HepG2 (cell line): Measurements from ENCODE around the gene PPM1F. TPM values are rescaled to one million over a fixed set of nuclear protein-coding genes. Genes with fewer than 3 reads are reported as not detected.

Source experiments
- ARNTL ChIP-seq: sonication (generic); formaldehyde crosslinking; IDR thresholded peaks from 2 replicates; pipeline ENCODE4 v1.4.0; 2020; ENCODE audit warnings: mild to moderate bottlenecking, missing genetic modification reagents
- CBX1 ChIP-seq: IDR thresholded peaks from one replicate; pipeline ENCODE4 v1.6.1; 2016; ENCODE audit warnings: antibody characterized with exemption, low read depth
- DMTF1 ChIP-seq: sonication (generic); formaldehyde crosslinking; IDR thresholded peaks from 2 replicates; pipeline ENCODE4 v1.4.0; 2020; ENCODE audit warnings: mild to moderate bottlenecking, missing genetic modification reagents
- HIVEP1 ChIP-seq: sonication (generic); formaldehyde crosslinking; IDR thresholded peaks from 2 replicates; pipeline ENCODE4 v1.4.0; 2020; ENCODE audit warnings: mild to moderate bottlenecking, missing genetic modification reagents
- MBNL3 ChIP-seq: fragments of 250-450 bp; sonication (Bioruptor Pico); conservative IDR thresholded peaks from 2 replicates; pipeline ENCODE4 v1.8.0; 2022; ENCODE audit warnings: mild to moderate bottlenecking, inconsistent platforms
- NFE2 ChIP-seq: sonication (generic); formaldehyde crosslinking; IDR thresholded peaks from 2 replicates; pipeline ENCODE4 v1.4.0; 2020; ENCODE audit warnings: missing genetic modification reagents
- RBFOX2 ChIP-seq: fragments of 200-400 bp; formaldehyde crosslinking; IDR thresholded peaks from 2 replicates; pipeline ENCODE4 v1.6.1; 2017; ENCODE audit warnings: low read depth, mild to moderate bottlenecking, low read length
- RERE ChIP-seq: IDR thresholded peaks from 2 replicates; pipeline ENCODE4 v1.6.1; 2016; ENCODE audit warnings: low read depth, missing genetic modification reagents, missing compliant biosample characterization
- TEAD2 ChIP-seq: sonication (generic); formaldehyde crosslinking; IDR thresholded peaks from 2 replicates; pipeline ENCODE4 v1.9.0; 2021; ENCODE audit warnings: missing genetic modification reagents
- TRAFD1 ChIP-seq: sonication (generic); formaldehyde crosslinking; IDR thresholded peaks from 2 replicates; pipeline ENCODE4 v1.5.1; 2020; ENCODE audit warnings: missing genetic modification reagents, mild to moderate bottlenecking, borderline replicate concordance
- ZBTB1 ChIP-seq: sonication (generic); formaldehyde crosslinking; IDR thresholded peaks from 2 replicates; pipeline ENCODE4 v1.4.0; 2020; ENCODE audit warnings: missing genetic modification reagents, borderline replicate concordance
- ZFP1 ChIP-seq: IDR thresholded peaks from 2 replicates; pipeline ENCODE4 v1.6.1; 2016
- ZNF12 ChIP-seq: sonication (generic); formaldehyde crosslinking; IDR thresholded peaks from 2 replicates; pipeline ENCODE4 v1.5.0; 2020; ENCODE audit warnings: missing genetic modification reagents
- ZNF225 ChIP-seq: sonication (generic); formaldehyde crosslinking; IDR thresholded peaks from 2 replicates; pipeline ENCODE4 v1.4.0; 2020; ENCODE audit warnings: mild to moderate bottlenecking, missing genetic modification reagents
- ZNF253 ChIP-seq: sonication (generic); formaldehyde crosslinking; IDR thresholded peaks from 2 replicates; pipeline ENCODE4 v1.8.0; 2022; ENCODE audit warnings: mild to moderate bottlenecking, missing genetic modification reagents, borderline replicate concordance
- ZNF326 ChIP-seq: sonication (generic); formaldehyde crosslinking; IDR thresholded peaks from 2 replicates; pipeline ENCODE4 v1.4.0; 2020; ENCODE audit warnings: missing genetic modification reagents, borderline replicate concordance
- polyA plus RNA-seq, 8 experiments: library from polyadenylated mRNA; depleted of rRNA in 3 of 8; stranded (reverse) in 7 of 8; unstranded in 1 of 8; fragments of >200 nt; fragmentation: Illumina TruSeq in 4 of 8; extraction: Trizol in 4 of 8; gene quantifications; 2 replicates each; pipeline versions ENCODE4 v1.2.1 to v1.2.3, GENCODE V29; 2011 to 2016; ENCODE audit warnings: low read depth in 4 of 8, missing spikeins in 1 of 8, mixed read lengths in 1 of 8; ENCODE audit not compliant: insufficient read depth in 1 of 8
- total RNA-seq, 5 experiments: library from RNA; depleted of rRNA; stranded (reverse); fragments of >200 nt; fragmentation: Illumina TruSeq; extraction: Trizol; gene quantifications; 2 replicates each; pipeline ENCODE4 v1.2.3, GENCODE V29; 2016; ENCODE audit warnings: low read depth in 1 of 5
- TF ChIP-seq, protein P1 (sequence below): sonication (generic); formaldehyde crosslinking; IDR thresholded peaks from 2 replicates; pipeline ENCODE4 v1.9.0; 2021; ENCODE audit warnings: missing genetic modification reagents, borderline replicate concordance
- TF ChIP-seq, protein P2 (sequence below): sonication (generic); formaldehyde crosslinking; IDR thresholded peaks from 2 replicates; pipeline ENCODE4 v1.4.0; 2020; ENCODE audit warnings: missing genetic modification reagents; ENCODE audit errors: not compliant biosample characterization

PPM1F gene
- total and polyA plus RNA-seq, 2 of the 13 experiments (the other 11 are each of a cell fraction or from before 2014, with no cell fraction given) = 11.0 to 19.6 TPM

DNA sequence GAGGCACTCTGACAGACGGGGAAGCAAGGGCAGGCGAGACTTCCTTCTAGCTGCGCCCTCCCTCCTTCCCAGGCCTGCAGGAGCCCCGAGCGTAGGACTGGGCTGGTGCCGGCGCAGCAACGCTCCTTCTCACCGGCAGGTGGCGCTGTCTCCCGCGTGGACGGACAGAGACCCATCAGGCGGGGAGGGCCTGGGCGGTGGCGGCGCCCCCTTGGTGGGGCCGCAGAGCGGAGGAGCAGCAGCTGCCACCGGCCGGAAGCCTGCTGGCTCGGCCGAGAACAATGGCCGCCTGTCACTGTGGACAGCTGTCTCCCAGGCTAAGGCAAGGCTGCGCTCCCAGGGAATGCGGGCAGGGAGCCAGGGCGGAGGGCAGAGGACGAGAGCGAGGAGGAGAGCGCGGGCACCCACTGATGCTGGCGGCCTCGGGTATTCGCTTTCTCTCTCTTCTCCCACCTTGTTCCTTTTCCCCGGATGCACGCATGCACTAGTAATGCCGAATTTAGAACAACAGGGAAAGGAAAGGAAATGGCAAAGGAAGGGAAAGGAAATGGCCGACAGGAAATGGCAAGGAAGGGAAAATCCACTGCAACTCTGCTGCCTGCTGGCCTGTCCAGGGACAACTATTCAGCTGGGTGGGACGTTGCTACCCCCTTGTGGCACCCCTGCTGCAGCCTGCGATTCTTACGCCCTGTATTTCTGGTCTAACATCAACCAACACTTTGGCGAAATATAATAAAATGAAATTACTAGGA is 14.4 kb downstream of the PPM1F start (continued):
- TF ChIP-seq ZNF253 (0 out of 2 replicates have a peak, but pooled peaks have one; percentile 37), RBFOX2 (peak; percentile 77), ZNF12 (CRISPR knock-in tag) (no peak), ZNF225 (CRISPR knock-in tag) (no peak), ZFP1 (CRISPR knock-in tag) (peak; percentile 65; the same call in 1 of the 2 replicates), HIVEP1 (CRISPR knock-in tag) (no peak), RERE (CRISPR knock-in tag) (no peak; the same call in 1 of the 2 replicates), DMTF1 (CRISPR knock-in tag) (no peak), ZNF326 (CRISPR knock-in tag) (no peak), MBNL3 (no peak), ZBTB1 (CRISPR knock-in tag) (no peak), TEAD2 (no peak), NFE2 (CRISPR knock-in tag) (no peak), CBX1 (no peak), ARNTL (CRISPR knock-in tag) (peak; percentile 30; the same call in 1 of the 2 replicates), TRAFD1 (CRISPR knock-in tag) (peak; percentile 57; the same call in 1 of the 2 replicates)
- TF ChIP-seq, protein P1, sequence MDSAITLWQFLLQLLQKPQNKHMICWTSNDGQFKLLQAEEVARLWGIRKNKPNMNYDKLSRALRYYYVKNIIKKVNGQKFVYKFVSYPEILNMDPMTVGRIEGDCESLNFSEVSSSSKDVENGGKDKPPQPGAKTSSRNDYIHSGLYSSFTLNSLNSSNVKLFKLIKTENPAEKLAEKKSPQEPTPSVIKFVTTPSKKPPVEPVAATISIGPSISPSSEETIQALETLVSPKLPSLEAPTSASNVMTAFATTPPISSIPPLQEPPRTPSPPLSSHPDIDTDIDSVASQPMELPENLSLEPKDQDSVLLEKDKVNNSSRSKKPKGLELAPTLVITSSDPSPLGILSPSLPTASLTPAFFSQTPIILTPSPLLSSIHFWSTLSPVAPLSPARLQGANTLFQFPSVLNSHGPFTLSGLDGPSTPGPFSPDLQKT (CRISPR knock-in tag) = no peak
- TF ChIP-seq, protein P2, sequence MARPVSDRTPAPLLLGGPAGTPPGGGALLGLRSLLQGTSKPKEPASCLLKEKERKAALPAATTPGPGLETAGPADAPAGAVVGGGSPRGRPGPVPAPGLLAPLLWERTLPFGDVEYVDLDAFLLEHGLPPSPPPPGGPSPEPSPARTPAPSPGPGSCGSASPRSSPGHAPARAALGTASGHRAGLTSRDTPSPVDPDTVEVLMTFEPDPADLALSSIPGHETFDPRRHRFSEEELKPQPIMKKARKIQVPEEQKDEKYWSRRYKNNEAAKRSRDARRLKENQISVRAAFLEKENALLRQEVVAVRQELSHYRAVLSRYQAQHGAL = no peak
